ENCODE measurements around the gene ANO10.

Gene ANO10

GRCh38 chr3:43425829-43426228 lies 196.0 kb downstream of the ANO10 start:
- TF ChIP-seq ZNF624 (tag by site-specific recombination; IDR thresholded peaks at IDR 0.05) (no peak), ATF2 (tag by site-specific recombination; IDR thresholded peaks at IDR 0.05; ENCODE audit: low read depth) (no peak), ZNF521 (tag by site-specific recombination; IDR thresholded peaks at IDR 0.05) (no peak)
- POLR2A ChIA-PET = no interaction called here
- no peaks in the 10 kb centered on the region for H3K9me3 ChIP-seq (ENCODE audit: control insufficient read depth, insufficient read depth, low read depth, low read length)
- H3K4me3 ChIP-seq (ENCODE audit: low read depth, low read length) = no peak overlapping the region
- H3K4me1 ChIP-seq (ENCODE audit: control insufficient read depth, insufficient read depth, low read length) = no peaks in the 10 kb centered on the region
- H3K27ac ChIP-seq (ENCODE audit: extremely low read depth, low read depth, low read length) = no peak overlapping the region
- CTCF ChIA-PET = no interaction called here
- no peaks in the 10 kb centered on the region for H3K36me3 ChIP-seq (ENCODE audit: control insufficient read depth in 2 of 2, insufficient read depth in 1 of 2, low read length in 2 of 2)

GRCh38 chr3:43423639-43424038 lies 198.2 kb downstream of the ANO10 start:
- no peak overlapping the region for H3K4me3 ChIP-seq (ENCODE audit: low read depth, low read length)
- TF ChIP-seq ZNF658 (tag by site-specific recombination; IDR thresholded peaks at IDR 0.05) = no peak
- TF ChIP-seq, protein P1, sequence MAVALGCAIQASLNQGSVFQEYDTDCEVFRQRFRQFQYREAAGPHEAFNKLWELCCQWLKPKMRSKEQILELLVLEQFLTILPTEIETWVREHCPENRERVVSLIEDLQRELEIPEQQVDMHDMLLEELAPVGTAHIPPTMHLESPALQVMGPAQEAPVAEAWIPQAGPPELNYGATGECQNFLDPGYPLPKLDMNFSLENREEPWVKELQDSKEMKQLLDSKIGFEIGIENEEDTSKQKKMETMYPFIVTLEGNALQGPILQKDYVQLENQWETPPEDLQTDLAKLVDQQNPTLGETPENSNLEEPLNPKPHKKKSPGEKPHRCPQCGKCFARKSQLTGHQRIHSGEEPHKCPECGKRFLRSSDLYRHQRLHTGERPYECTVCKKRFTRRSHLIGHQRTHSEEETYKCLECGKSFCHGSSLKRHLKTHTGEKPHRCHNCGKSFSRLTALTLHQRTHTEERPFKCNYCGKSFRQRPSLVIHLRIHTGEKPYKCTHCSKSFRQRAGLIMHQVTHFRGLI (tag by site-specific recombination; IDR thresholded peaks at IDR 0.05) = no peak
- no peak for TF ChIP-seq EGR2 (tag by site-specific recombination; IDR thresholded peaks at IDR 0.05; ENCODE audit: low read depth)
- no peak for TF ChIP-seq ZNF26 (tag by site-specific recombination; IDR thresholded peaks at IDR 0.05)
- no peak for TF ChIP-seq ZFP3 (tag by site-specific recombination; IDR thresholded peaks at IDR 0.05; ENCODE audit: low read depth)
- TF ChIP-seq ZSCAN23 (tag by site-specific recombination; IDR thresholded peaks at IDR 0.05) = no peak
- no peak for TF ChIP-seq ZNF404 (tag by site-specific recombination; IDR thresholded peaks at IDR 0.05)
- no peak for TF ChIP-seq ZNF747 (tag by site-specific recombination; IDR thresholded peaks at IDR 0.05)
- no peak for TF ChIP-seq ZNF140 (tag by site-specific recombination; IDR thresholded peaks at IDR 0.05)
- ChIA-PET CTCF (no interaction called here), POLR2A (no interaction called here)
- H3K27ac ChIP-seq (ENCODE audit: extremely low read depth, low read depth, low read length) = no peak overlapping the region
- H3K9me3 ChIP-seq (ENCODE audit: control insufficient read depth, insufficient read depth, low read depth, low read length) = no peaks in the 10 kb centered on the region
- H3K4me1 ChIP-seq (ENCODE audit: control insufficient read depth, insufficient read depth, low read length) = no peaks in the 10 kb centered on the region
- H3K36me3 ChIP-seq (ENCODE audit: control insufficient read depth in 2 of 2, insufficient read depth in 1 of 2, low read length in 2 of 2) = no peaks in the 10 kb centered on the region

- Histone ChIP-seq H3K9me3 (ENCODE audit: control insufficient read depth, insufficient read depth, low read depth, low read length) (no peaks in the 10 kb centered on the region), H3K36me3 (ENCODE audit: control insufficient read depth in 2 of 2, insufficient read depth in 1 of 2, low read length in 2 of 2) (no peaks in the 10 kb centered on the region), H3K27ac (ENCODE audit: extremely low read depth, low read depth, low read length) (no peak overlapping the region), H3K4me3 (ENCODE audit: low read depth, low read length) (no peak overlapping the region), H3K4me1 (ENCODE audit: control insufficient read depth, insufficient read depth, low read length) (no peaks in the 10 kb centered on the region)
- ChIA-PET CTCF (interaction anchor here (0.6 kb wide), 1 partner anchor 1903 kb away, joined by 4 read pairs; no protein-coding TSS in a partner anchor), POLR2A (interaction anchor here (0.6 kb wide), 1 partner anchor 947 kb away, joined by 4 read pairs; no protein-coding TSS in a partner anchor)
- TF ChIP-seq, protein P2, sequence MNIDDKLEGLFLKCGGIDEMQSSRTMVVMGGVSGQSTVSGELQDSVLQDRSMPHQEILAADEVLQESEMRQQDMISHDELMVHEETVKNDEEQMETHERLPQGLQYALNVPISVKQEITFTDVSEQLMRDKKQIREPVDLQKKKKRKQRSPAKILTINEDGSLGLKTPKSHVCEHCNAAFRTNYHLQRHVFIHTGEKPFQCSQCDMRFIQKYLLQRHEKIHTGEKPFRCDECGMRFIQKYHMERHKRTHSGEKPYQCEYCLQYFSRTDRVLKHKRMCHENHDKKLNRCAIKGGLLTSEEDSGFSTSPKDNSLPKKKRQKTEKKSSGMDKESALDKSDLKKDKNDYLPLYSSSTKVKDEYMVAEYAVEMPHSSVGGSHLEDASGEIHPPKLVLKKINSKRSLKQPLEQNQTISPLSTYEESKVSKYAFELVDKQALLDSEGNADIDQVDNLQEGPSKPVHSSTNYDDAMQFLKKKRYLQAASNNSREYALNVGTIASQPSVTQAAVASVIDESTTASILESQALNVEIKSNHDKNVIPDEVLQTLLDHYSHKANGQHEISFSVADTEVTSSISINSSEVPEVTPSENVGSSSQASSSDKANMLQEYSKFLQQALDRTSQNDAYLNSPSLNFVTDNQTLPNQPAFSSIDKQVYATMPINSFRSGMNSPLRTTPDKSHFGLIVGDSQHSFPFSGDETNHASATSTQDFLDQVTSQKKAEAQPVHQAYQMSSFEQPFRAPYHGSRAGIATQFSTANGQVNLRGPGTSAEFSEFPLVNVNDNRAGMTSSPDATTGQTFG (tag by site-specific recombination; IDR thresholded peaks at IDR 0.05; ENCODE audit: borderline replicate concordance) = no peak
- TF ChIP-seq, protein P3, sequence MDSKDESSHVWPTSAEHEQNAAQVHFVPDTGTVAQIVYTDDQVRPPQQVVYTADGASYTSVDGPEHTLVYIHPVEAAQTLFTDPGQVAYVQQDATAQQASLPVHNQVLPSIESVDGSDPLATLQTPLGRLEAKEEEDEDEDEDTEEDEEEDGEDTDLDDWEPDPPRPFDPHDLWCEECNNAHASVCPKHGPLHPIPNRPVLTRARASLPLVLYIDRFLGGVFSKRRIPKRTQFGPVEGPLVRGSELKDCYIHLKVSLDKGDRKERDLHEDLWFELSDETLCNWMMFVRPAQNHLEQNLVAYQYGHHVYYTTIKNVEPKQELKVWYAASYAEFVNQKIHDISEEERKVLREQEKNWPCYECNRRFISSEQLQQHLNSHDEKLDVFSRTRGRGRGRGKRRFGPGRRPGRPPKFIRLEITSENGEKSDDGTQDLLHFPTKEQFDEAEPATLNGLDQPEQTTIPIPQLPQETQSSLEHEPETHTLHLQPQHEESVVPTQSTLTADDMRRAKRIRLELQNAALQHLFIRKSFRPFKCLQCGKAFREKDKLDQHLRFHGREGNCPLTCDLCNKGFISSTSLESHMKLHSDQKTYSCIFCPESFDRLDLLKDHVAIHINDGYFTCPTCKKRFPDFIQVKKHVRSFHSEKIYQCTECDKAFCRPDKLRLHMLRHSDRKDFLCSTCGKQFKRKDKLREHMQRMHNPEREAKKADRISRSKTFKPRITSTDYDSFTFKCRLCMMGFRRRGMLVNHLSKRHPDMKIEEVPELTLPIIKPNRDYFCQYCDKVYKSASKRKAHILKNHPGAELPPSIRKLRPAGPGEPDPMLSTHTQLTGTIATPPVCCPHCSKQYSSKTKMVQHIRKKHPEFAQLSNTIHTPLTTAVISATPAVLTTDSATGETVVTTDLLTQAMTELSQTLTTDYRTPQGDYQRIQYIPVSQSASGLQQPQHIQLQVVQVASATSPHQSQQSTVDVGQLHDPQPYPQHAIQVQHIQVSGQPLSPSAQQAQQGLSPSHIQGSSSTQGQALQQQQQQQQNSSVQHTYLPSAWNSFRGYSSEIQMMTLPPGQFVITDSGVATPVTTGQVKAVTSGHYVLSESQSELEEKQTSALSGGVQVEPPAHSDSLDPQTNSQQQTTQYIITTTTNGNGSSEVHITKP (tag by site-specific recombination; IDR thresholded peaks at IDR 0.05) = no peak
- TF ChIP-seq ZBTB44 (tag by site-specific recombination; IDR thresholded peaks at IDR 0.05) = no peak
Measured at GRCh38 chr3:43423142-43423541, 198.7 kb downstream of the ANO10 start.
